Esophagus squamous epithelium (tissue), 4 donors: Measurements from ENCODE around the gene SHISAL2B.

ENCODE experiments used
- POLR2A ChIP-seq, 4 donors: fragments of 450-650 bp; IDR thresholded peaks; one replicate each; pipeline ENCODE4 v1.6.1; 2017; ENCODE audit warnings: antibody characterized with exemption in 4 of 4, mild to moderate bottlenecking in 4 of 4, moderate library complexity in 3 of 4
- TF ChIP-seq, protein P1 (sequence below), 6 experiments: fragments of 450-650 bp in 4 of 6; fragments of 200-600 bp in 2 of 6; sonication (generic) in 2 of 6; IDR thresholded peaks; one replicate each; pipeline ENCODE4 v1.5.1; 2016 to 2019; ENCODE audit warnings: antibody characterized with exemption in 6 of 6, mild to moderate bottlenecking in 4 of 6, moderate library complexity in 4 of 6

GRCh38 chr5:64759960-64760660, 69.8 kb downstream of the SHISAL2B start:
- TF ChIP-seq, protein P1, sequence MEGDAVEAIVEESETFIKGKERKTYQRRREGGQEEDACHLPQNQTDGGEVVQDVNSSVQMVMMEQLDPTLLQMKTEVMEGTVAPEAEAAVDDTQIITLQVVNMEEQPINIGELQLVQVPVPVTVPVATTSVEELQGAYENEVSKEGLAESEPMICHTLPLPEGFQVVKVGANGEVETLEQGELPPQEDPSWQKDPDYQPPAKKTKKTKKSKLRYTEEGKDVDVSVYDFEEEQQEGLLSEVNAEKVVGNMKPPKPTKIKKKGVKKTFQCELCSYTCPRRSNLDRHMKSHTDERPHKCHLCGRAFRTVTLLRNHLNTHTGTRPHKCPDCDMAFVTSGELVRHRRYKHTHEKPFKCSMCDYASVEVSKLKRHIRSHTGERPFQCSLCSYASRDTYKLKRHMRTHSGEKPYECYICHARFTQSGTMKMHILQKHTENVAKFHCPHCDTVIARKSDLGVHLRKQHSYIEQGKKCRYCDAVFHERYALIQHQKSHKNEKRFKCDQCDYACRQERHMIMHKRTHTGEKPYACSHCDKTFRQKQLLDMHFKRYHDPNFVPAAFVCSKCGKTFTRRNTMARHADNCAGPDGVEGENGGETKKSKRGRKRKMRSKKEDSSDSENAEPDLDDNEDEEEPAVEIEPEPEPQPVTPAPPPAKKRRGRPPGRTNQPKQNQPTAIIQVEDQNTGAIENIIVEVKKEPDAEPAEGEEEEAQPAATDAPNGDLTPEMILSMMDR (IDR thresholded peaks at IDR 0.05), result no peak
- TF ChIP-seq POLR2A (IDR thresholded peaks at IDR 0.05), result no peak
